Ramos (cell line): ENCODE measurements around the gene SOCS6.

Experiments
- in situ Hi-C: fragments of 300-500 bp; cut with MboI; formaldehyde crosslinking; loops from one replicate; pipeline ENCODE4 v1.14.3; 2022; ENCODE audit warnings: low sequenced_read_pairs; ENCODE audit not compliant: unreplicated experiment

SOCS6 gene

GRCh38 chr18:70288171-70288850, 534 bp upstream of the SOCS6 start:
- in situ Hi-C loops, result no loop called here

GRCh38 chr18:70289351-70290312, 787 bp downstream of the SOCS6 start:
- in situ Hi-C loops, result no loop called here

GRCh38 chr18:70290482-70291294, 1.8 kb downstream of the SOCS6 start:
- in situ Hi-C loops, result no loop called here

GRCh38 chr18:70291295-70291574, 2.4 kb downstream of the SOCS6 start:
- in situ Hi-C loops, result no loop called here

- in situ Hi-C loops, result no loop called here
Observed at GRCh38 chr18:70292628-70293027, 3.8 kb downstream of the SOCS6 start.

- in situ Hi-C loops, result no loop called here
Observed at GRCh38 chr18:70293166-70293565, 4.3 kb downstream of the SOCS6 start.

GRCh38 chr18:70294471-70295191, 5.8 kb downstream of the SOCS6 start:
- in situ Hi-C loops, result no loop called here

- in situ Hi-C loops, result no loop called here
Observed at GRCh38 chr18:70295192-70296188, 6.6 kb downstream of the SOCS6 start.

- in situ Hi-C loops, result no loop called here
Observed at GRCh38 chr18:70296289-70296688, 7.4 kb downstream of the SOCS6 start.

- in situ Hi-C loops, result no loop called here
Observed at GRCh38 chr18:70296781-70297180, 7.9 kb downstream of the SOCS6 start.

GRCh38 chr18:70299393-70299792, 10.5 kb downstream of the SOCS6 start:
- in situ Hi-C loops, result no loop called here

- in situ Hi-C loops, result no loop called here
Observed at GRCh38 chr18:70301667-70302066, 12.8 kb downstream of the SOCS6 start.

- in situ Hi-C loops, result no loop called here
Observed at GRCh38 chr18:70308555-70309294, 19.9 kb downstream of the SOCS6 start.

GRCh38 chr18:70310560-70311320, 21.9 kb downstream of the SOCS6 start:
- in situ Hi-C loops, result no loop called here

GRCh38 chr18:70311726-70312125, 22.9 kb downstream of the SOCS6 start:
- in situ Hi-C loops, result no loop called here

- in situ Hi-C loops, result no loop called here
Observed at GRCh38 chr18:70313640-70314039, 24.8 kb downstream of the SOCS6 start.

GRCh38 chr18:70314151-70314782, 25.4 kb downstream of the SOCS6 start:
- in situ Hi-C loops, result no loop called here
